Fibroblast of lung (primary cell): Measurements from ENCODE around the gene GRK5. TPM values are rescaled to one million over a fixed set of nuclear protein-coding genes. Genes with fewer than 3 reads are reported as not detected.

Experiments
- DNase-seq, 2 donors: peaks; one replicate each; pipeline versions ENCODE4 v3.0.0 to v3.0.0-alpha.2; 2010; ENCODE audit warnings: low read depth in 2 of 2
- H2AFZ ChIP-seq: 2 replicates; pipeline ENCODE4 v1.5.1; 2012; ENCODE audit warnings: low read length, control low read depth, inconsistent platforms
- H3K27ac ChIP-seq: 2 replicates; pipeline ENCODE4 v1.5.1; 2011; ENCODE audit warnings: low read length, control low read depth; ENCODE audit not compliant: insufficient read depth
- H3K27me3 ChIP-seq: 2 replicates; pipeline ENCODE4 v1.5.1; 2011; ENCODE audit warnings: mild to moderate bottlenecking, low read length; ENCODE audit not compliant: control insufficient read depth, insufficient read depth
- H3K36me3 ChIP-seq: 2 replicates; pipeline ENCODE4 v1.5.1; 2011; ENCODE audit warnings: low read length; ENCODE audit not compliant: control insufficient read depth, insufficient read depth
- H3K4me1 ChIP-seq: 2 replicates; pipeline ENCODE4 v1.5.1; 2011; ENCODE audit warnings: low read length; ENCODE audit not compliant: control insufficient read depth, insufficient read depth; ENCODE audit errors: extremely low read depth
- H3K4me2 ChIP-seq: 2 replicates; pipeline ENCODE4 v1.5.1; 2011; ENCODE audit warnings: low read length, control low read depth; ENCODE audit not compliant: insufficient read depth; ENCODE audit errors: extremely low read depth
- H3K4me3 ChIP-seq, 4 experiments: fragments of 200-600 bp in 1 of 4; sonication (generic) in 1 of 4; replicated peaks in 1 of 4; 2 replicates each; pipeline ENCODE4 v1.5.1; 2011 to 2016; ENCODE audit warnings: low read length in 4 of 4, low read depth in 3 of 4, mild to moderate bottlenecking in 3 of 4, control low read depth in 2 of 4, inconsistent platforms in 1 of 4, mixed read lengths in 1 of 4; ENCODE audit not compliant: insufficient read depth in 1 of 4; ENCODE audit errors: control extremely low read depth in 1 of 4
- H3K79me2 ChIP-seq: 2 replicates; pipeline ENCODE4 v1.5.1; 2012; ENCODE audit warnings: mild to moderate bottlenecking, low read length, inconsistent platforms; ENCODE audit not compliant: control insufficient read depth, insufficient read depth
- H3K9ac ChIP-seq: 2 replicates; pipeline ENCODE4 v1.5.1; 2011; ENCODE audit warnings: mild to moderate bottlenecking, low read length, control low read depth; ENCODE audit not compliant: insufficient read depth
- H3K9me3 ChIP-seq: 2 replicates; pipeline ENCODE4 v1.5.1; 2012; ENCODE audit warnings: low read depth, low read length; ENCODE audit not compliant: control insufficient read depth, insufficient read depth
- H4K20me1 ChIP-seq: 2 replicates; pipeline ENCODE4 v1.5.1; 2011; ENCODE audit warnings: low read length; ENCODE audit not compliant: control insufficient read depth, insufficient read depth; ENCODE audit errors: extremely low read depth
- EZH2 ChIP-seq: IDR thresholded peaks from 2 replicates; pipeline ENCODE4 v1.5.1; 2012; ENCODE audit warnings: low read length, control low read depth, mild to moderate bottlenecking; ENCODE audit errors: missing control alignments
- polyA plus RNA-seq, 2 donors: library from polyadenylated mRNA; depleted of rRNA in 1 of 2; stranded (reverse) in 1 of 2; unstranded in 1 of 2; fragments of >200 nt; gene quantifications; 2 replicates each; pipeline ENCODE4 v1.2.1, GENCODE V29; 2011 to 2012; ENCODE audit warnings: missing spikeins in 1 of 2
- total RNA-seq: library from RNA; depleted of rRNA; stranded (reverse); fragments of >200 nt; gene quantifications from 2 replicates; pipeline ENCODE4 v1.2.1, GENCODE V29; 2014
- TF ChIP-seq, protein P1 (sequence below), 2 donors: IDR thresholded peaks in 1 of 2; conservative IDR thresholded peaks in 1 of 2; 1 replicate in 1 of 2; 2 replicates in 1 of 2; pipeline ENCODE4 v1.5.1; 2011 to 2012; ENCODE audit warnings: low read length in 2 of 2, control low read depth in 1 of 2, inconsistent platforms in 1 of 2, low read depth in 1 of 2, mild to moderate bottlenecking in 1 of 2

The GRK5 gene
- total and polyA plus RNA-seq, 2 donors (not counting 1 experiment from before 2014, with no cell fraction given), result 24.1 to 90.3 TPM

GRCh38 chr10:119427263-119427864, 220.0 kb downstream of the GRK5 start:
- no peaks in the 10 kb centered on the region for H3K9me3 ChIP-seq
- H3K9ac ChIP-seq, result no peak overlapping the region
- H3K4me1 ChIP-seq, result no peaks in the 10 kb centered on the region
- TF ChIP-seq, protein P1, sequence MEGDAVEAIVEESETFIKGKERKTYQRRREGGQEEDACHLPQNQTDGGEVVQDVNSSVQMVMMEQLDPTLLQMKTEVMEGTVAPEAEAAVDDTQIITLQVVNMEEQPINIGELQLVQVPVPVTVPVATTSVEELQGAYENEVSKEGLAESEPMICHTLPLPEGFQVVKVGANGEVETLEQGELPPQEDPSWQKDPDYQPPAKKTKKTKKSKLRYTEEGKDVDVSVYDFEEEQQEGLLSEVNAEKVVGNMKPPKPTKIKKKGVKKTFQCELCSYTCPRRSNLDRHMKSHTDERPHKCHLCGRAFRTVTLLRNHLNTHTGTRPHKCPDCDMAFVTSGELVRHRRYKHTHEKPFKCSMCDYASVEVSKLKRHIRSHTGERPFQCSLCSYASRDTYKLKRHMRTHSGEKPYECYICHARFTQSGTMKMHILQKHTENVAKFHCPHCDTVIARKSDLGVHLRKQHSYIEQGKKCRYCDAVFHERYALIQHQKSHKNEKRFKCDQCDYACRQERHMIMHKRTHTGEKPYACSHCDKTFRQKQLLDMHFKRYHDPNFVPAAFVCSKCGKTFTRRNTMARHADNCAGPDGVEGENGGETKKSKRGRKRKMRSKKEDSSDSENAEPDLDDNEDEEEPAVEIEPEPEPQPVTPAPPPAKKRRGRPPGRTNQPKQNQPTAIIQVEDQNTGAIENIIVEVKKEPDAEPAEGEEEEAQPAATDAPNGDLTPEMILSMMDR (conservative IDR thresholded peaks at IDR 0.05 in 1 of 2, IDR thresholded peaks at IDR 0.05 in 1 of 2; ENCODE audit: low read depth in 1 of 2, low read length in 2 of 2), result no peak
- no peak for TF ChIP-seq EZH2
- peaks cover 38% of the 10 kb centered on the region for H3K36me3 ChIP-seq
- no peaks in the 10 kb centered on the region for H4K20me1 ChIP-seq
- DNase-seq, result no peak
- peaks cover 2% of the 10 kb centered on the region for H3K79me2 ChIP-seq
- H3K4me3 ChIP-seq, result no peak overlapping the region
- no peak overlapping the region for H2AFZ ChIP-seq
- no peaks in the 10 kb centered on the region for H3K27me3 ChIP-seq
- no peak overlapping the region for H3K27ac ChIP-seq
- H3K4me2 ChIP-seq, result no peak overlapping the region

DNA sequence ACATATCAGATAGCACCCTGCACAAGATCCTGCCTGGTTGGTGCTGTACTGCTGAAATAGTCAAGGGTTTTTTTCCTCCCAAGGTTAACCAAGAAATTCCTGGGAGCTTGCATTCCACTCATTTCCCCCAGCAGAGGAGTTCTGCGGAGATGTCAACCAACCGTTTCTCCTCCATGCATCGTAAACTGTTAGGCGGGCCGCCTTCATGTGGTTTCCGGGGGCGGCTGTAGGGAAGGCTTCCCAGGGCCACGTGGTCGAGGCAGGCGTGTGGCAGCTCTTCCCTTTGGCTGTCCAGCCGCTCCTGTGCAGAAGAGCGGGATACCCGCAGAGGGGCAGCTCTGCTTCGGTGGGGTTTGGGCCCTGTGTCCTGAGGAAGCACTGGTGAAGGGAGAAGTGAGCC, 221.4 kb downstream of the GRK5 start:
- DNase-seq, result peak in 1 of 2 donors; percentile 93
- Histone ChIP-seq H4K20me1 (no peaks in the 10 kb centered on the region), H3K4me1 (no peaks in the 10 kb centered on the region), H3K79me2 (peaks cover 2% of the 10 kb centered on the region), H3K4me2 (no peak overlapping the region), H3K36me3 (peaks cover 33% of the 10 kb centered on the region), H3K9ac (no peak overlapping the region), H3K4me3 (no peak overlapping the region), H3K9me3 (no peaks in the 10 kb centered on the region), H2AFZ (no peak overlapping the region), H3K27me3 (no peaks in the 10 kb centered on the region), H3K27ac (no peak overlapping the region)
- TF ChIP-seq, protein P1 (conservative IDR thresholded peaks at IDR 0.05 in 1 of 2, IDR thresholded peaks at IDR 0.05 in 1 of 2; ENCODE audit: low read depth in 1 of 2, low read length in 2 of 2), result no peak
- no peak for TF ChIP-seq EZH2

DNA sequence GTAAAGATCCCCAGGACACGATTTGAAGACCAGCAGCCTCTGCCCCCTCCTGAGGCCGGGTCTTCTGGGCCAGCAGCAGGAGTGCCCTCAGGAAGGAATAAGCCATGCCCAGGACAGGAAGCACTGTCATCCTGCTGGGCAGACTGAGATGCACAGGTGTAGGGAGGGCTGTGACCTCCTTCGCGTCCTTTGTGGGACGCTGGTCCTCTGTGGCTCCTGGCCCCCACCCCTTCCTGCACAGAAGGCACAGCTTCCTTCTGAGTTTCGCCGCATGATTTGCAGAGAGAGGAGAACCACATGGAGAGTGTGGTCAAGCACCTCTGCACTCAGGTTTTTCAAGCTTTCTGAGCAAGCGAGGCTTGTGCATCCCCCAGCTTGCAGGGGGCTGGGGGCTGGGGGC, 222.4 kb downstream of the GRK5 start:
- Histone ChIP-seq H3K36me3 (peaks cover 33% of the 10 kb centered on the region), H3K9ac (no peak overlapping the region), H3K9me3 (no peaks in the 10 kb centered on the region), H4K20me1 (no peaks in the 10 kb centered on the region), H3K4me1 (no peaks in the 10 kb centered on the region), H3K4me2 (no peak overlapping the region), H3K27ac (no peak overlapping the region), H2AFZ (no peak overlapping the region), H3K79me2 (peaks cover 2% of the 10 kb centered on the region), H3K27me3 (no peaks in the 10 kb centered on the region), H3K4me3 (no peak overlapping the region)
- no peak for TF ChIP-seq EZH2
- TF ChIP-seq, protein P1 (conservative IDR thresholded peaks at IDR 0.05 in 1 of 2, IDR thresholded peaks at IDR 0.05 in 1 of 2; ENCODE audit: low read depth in 1 of 2, low read length in 2 of 2), result no peak
- no peak for DNase-seq
